D341Med (cell line): ENCODE data around the gene KCNF1.

Experiments
- DNase-seq: peaks from one replicate; pipeline ENCODE4 v3.0.0; 2012; ENCODE audit warnings: low spot score

Gene KCNF1

DNA sequence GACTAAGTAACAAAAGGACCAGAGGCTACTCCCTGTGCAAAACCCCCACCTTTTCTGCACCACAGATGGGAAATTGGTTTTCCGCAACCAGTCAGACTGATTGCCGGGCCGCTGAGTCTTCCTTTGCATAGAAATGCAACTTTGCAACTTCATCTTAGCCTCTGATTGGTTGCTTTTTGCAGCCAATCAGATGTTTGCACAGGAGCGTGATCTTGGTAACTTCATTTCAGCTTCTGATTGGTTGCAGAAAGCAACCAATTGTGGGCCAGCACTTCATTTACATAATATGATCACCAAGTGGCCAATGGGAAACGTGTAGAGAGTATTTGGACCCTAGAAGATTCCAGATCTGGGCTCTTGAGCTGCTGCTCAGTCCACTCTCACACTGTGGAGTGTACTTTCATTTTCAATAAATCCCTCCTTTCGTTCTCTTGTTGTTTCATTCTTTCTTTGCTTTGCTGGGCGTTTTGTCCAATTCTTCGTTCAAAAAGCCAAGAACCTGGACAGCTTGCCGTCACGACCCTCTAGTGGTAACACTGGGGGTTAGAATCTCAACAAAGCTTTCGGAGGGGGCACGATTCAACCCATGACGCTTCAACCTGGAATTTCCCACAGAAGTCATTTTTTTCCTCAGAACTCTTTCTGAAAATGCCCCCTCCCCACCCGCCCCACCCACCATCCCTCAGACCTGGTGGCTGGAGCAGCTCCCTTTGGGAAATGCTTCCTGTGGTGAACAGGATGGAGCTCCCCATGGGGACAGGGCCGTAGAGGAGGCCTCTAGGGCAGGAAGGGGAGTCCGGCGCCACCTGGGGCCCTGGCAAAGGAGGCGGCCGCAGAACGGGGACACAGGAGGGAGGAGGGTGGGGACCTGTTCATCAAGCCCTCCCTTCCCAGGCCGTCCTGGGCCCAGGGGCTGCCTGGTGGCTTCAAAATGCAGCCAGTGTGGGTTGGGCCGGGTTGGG is 31.8 kb upstream of the KCNF1 start:
- DNase-seq, result no peak

DNA sequence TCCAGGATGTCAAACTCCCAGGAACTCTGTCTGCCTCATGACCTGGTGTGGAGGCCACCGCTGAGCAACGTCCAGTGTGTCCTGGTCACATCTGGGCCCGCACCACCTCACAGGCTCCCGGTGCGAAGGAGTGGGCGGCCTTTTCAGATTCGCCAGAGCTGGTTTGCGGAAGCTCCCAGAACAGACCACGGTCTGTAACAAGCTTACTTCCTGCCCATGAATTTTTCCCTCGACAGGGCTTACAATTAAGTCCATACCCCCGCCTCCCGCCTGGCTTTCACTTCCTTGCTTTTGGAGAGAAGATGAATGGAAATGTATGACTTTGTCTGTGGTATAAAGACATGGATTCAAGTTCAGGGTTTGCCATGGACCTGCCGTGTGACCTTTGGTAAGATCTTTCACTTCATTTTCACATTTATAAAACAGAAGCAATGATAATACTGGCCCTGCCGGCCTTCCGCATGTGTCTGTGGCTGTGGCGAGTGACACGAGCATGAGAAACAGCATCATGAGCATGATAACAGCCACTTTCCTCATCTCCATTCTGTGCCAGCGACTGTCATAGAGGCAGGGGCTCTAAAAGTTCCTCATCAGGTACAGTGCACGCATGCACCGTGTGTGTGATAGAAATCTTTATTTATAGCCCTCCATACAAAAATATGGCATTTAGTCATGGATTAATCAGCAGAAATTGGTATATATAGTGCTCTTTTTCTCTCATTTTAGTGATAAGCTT is 31.0 kb upstream of the KCNF1 start:
- no peak for DNase-seq

DNA sequence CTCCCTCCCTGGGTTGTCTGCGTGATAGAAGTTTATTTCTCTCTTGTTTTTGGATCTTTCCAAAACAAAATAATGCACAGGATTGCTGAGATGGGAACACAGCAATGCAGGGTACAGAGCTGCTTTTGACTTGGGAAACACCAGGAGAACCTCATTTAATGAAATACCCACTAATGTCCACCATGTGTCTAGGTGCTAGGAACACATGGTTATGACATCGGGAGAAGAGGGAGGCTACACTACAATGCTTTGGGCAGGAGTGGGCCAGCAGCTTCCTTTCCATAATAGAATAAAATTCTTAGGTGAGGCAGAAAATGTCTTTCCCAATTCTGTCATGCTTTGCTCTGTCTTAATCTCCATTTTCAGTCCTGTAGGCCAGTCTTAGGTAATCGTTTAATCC is 29.2 kb upstream of the KCNF1 start:
- DNase-seq, result no peak

DNA sequence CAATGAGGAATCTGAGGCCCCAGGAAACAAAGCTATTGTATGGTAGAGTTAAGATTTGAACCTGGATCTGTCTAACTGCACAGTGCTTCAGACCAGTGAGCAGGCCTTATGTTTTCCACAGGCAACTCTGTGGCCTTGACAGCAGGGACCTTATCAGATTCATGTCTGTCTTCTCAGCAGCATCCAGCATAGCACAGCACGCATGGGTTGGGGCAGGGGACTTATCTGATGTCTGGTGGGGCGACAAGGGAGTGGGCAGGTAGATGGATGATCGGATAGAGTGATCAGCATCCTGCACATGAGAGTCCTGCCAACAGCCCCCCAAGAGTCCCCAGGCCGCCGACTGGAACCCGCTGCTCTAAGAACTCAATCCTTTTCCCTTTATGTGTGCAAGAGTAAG is 28.7 kb upstream of the KCNF1 start:
- no peak for DNase-seq

DNA sequence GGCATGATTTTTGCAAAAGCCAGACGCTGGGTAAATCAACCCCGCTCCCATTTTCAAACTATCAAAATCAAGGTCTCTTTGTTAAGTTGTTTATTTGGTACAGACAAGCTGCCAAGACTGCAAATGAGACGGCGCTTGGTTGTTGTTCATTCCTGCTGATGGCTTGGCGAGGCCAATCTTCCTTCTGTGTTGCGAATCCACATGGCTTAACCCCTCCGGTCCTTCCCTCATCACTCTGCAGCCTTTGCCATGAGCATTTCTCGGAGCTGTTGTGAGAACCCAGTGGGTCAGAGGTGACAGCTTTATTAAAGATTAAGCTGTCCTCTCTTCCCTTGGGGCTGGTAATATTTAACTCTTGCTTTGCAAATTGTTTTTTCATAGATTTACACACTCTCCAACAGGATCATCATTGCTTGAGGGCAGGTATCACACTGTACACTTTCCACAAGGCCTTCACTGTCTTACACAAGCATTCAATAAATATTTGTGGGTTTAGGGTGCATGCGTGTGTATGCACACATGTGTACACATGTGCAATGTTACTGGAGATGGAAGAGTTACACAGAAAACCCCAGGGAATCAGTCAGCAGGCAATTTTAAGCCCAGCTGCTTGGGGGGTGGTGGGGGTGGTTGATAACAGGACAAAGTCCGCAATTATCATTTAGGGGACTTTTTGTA is 27.8 kb upstream of the KCNF1 start:
- DNase-seq, result no peak

DNA sequence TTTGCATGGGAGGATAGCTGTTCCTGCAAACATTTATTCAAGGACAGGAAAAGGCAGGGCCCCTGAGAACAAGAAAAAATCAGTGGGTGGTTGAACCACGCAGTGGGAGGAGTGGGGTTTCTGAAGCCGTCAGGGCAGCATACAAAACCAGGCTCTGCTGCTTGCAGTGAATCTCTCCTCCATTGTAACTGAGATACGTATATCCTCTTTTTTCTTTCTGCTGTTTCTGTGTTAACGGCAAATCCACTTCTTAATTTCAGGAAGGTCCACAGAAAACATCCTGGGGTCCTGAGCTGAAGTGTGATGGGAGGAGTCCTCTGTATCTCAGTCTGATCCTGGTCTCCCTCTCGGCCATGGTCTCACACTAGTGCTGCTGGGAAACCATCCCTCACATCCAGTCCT is 27.2 kb upstream of the KCNF1 start:
- no peak for DNase-seq

DNA sequence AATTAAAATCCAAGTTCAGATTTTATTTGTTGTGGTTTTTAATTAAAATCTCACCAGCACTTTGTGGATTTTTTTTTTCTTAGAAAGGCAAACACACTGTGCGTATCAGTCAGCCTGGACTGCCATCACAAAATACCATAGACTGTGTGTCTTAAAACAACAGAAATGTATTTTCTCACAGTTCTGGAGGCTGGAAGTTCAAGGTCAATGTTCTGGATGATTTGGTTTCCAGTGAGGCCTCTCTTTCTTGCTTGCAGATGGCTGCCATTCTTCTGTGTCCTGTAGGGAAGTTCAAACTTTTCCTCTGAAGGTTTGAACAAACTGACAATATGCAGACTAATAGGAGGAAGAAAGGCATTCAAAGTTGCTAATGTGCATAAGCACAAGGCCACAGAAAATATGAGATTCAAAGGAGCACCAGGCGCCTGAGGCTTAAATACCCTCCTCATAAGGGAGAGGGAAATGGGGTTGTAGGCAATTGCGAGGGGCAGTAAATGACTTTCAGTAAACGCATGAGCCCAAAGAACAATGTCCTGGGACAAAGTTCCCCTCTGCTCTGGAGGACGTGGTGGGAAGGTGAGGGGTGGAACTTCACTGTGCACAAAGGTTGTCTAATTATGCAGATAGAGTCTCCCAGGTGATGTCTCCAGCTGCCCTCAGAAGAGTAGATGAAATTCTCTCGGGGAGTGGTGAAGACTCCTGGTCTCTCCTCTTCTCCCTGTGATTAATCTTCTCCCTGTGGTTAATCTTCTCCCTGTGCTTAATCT is 26.5 kb upstream of the KCNF1 start:
- no peak for DNase-seq

DNA sequence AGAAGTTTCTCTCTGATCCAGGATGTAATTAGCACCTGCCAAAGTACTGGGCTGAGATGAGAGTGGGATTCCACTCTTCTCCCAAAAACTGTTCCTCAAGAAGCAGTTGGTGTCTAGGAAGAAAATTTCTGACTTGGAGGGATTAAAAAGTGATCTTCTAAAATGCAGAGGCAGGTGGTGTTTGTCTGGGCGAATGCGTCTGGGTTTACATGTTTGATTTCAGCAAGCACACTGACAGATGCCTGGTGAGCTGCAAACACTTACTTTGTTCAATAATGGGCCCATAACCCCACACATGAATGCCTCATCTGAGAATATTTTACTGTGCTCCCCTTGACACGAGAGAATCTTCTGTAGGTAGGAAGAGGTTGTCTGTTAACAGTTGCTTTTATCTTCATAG is 24.3 kb upstream of the KCNF1 start:
- DNase-seq, result no peak

DNA sequence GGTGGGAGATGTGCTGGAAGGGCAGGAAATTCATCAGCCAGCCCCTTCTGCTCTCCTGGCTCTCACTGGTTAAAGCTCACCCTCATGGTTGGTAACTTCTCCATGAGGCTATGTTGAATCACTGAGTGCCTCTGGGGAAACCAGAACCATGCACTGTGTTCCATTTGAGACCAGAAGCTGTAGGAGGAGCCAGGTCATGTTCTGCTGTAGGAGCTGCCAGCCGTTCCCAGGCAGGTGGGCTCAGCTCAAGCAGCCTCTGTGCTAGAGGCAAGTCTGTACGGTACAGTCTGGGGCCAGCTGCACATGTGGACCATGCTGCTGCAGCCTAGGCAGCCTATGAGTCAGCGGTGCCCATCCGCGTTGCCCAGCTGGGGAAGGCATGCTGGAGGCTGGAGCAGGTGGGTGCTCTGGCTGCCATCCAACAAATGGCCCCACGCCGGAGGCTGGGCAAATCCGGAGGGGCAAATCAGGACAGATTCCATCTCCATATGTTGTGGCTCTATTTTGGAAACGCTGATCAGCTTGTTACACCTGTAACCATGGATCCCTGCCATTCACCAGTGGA is 22.0 kb upstream of the KCNF1 start:
- DNase-seq, result peak; percentile 63

DNA sequence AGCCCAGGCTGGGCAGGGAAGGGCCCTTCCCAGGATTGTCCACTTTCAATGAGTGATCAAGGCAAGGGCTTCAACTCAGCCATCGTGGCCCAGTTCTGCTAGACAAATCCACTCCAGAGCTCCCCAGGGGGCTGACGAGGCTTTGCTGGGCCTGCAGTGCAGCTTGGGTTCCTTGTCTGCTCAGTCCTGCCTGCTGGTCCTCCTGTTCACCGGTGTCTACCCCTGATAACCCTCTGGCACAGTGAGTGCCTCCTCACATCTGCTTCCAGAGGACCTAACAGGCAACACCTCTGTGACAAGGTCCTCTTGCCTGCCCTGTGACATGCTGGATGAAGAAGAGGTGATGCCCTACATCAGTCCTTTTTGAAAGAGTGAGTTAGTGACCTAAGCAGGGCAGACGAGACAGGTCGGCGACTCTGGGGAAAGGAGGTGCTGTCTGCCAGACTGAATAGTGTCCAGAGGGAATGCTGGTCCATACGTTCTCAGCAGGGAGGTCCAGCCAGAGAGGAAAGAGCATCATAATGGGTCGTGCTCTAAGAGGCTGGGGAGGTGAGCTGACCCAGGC is 20.9 kb upstream of the KCNF1 start:
- DNase-seq, result no peak

DNA sequence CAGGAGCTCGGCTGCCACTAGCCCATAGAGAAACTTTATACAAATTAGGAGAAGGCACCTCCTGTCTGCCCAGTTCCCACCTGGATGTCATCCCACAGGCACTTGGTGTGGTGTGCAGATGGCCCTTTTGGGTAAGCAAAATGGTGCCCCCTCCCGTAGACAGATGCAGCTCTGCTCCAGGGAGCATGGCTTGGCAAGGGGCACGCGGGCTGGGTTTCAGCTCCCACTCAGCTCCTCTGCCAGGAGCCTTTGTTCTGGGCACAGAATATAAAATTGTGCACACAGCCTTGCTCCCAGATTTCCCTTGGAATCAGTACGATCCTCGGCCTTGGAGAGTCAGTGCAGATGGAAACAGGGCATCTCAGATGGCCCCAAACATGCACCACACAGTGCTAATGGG is 20.3 kb upstream of the KCNF1 start:
- no peak for DNase-seq

DNA sequence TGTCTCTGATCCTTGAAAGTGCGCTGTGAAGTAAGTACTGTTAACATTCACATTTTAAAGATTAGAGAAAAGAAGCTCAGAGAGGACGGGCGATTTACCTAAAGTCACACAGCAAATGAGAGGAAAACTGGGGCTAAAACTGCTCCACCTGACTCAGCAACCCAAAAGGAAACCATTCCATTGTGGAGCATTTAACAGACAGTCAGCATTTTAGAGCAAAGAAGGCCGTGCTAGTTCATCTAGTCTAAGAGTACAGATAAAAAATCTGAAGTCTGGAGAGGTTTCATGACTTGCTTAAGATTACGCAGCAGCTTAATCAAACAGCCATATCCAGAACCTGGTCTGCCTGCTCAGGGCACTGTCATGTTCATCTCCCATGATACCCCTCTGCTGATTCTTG is 19.9 kb upstream of the KCNF1 start:
- DNase-seq, result no peak

DNA sequence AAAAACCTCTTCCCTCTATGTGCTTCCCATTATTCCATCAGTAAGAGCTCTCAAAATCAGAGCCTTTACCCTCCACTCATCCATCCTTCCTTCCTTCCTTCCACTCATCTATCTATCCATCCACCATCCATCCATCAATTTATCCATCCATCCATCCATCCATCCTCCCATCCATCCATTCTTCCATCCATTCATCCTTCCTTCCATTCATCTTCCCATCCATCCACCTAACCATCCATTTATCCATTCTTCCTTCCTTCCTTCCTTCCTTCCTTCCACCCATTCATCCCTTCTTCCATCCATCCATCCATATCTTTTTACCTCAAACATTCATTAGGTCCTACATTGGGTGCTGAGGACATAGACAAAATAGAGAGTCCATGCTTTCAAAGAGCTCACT is 19.4 kb upstream of the KCNF1 start:
- DNase-seq, result no peak

DNA sequence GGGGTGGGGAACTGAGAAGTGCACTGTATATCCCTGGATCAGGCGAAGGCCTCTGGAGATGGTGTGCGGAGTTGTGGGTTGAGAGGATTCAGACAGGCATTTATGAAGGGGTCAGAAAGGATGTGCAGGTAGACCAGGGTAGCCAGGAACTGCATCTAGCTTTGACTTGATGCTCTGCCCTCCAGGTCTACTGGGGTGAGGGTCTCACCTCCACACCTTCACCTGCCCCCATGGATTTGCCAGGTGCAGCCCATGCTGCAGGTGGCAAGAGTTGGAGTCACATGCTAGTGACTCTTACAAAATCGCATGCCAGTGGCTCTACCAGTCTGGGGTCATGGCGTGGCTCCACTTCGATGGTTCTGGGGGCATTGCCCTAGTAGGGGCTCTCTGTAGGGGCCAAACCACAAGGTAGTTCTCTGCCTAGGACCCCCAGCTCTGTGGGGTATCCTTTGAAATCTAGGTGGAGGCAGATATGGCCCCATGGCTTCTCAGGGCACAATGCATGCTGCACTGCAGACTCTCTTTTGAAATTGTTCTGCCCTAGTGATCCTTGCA is 18.9 kb upstream of the KCNF1 start:
- no peak for DNase-seq

DNA sequence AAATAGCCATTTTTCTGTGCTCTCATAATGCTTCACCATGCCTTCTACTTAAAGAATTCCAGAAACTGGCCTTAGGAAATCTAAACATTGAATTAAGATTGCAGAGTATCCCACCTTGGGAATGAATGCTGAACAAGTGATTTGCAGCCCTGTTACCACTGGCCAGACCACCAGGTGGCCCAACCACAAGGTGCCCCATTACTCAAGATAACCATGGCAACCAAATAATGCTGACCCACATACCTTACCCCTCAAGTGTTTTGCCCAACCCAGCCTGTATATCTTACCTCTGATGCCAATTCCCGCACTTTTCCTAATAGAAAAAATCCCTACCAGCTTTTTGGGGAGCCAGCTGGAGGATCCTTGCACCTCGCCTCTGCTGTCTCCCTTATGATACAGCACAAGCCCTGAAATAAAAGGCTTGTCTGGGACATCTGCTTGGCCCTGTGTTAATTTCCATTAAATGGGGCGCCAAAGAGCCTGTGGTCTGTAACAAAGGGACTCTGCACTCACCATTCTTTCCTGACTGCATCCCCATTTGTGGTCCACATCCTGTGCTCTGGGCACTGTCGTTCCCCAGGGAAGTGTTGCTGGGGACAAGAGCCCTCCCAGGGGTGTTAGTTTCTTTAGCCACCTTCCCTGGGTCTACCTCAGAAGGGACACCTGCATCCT is 17.3 kb upstream of the KCNF1 start:
- DNase-seq, result no peak

DNA sequence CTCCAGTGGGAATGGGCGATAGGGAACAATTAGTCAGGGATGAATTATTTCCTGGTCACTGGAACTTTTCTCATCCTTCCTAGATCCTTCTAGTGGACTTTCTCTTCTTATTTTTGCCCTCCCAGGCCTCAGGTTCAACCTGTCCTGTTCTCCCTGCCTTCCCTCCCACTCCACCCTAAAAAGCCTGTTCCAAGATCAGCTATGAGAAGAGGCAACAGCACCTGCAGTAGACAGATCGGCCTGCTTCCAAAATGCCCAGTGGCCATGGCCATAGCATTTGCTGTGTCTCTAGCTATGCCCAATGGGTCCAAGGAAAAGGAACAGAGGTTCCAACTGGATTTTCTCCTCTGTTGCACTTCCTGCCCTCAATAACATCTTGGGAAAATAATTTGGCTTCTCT is 16.5 kb upstream of the KCNF1 start:
- no peak for DNase-seq

DNA sequence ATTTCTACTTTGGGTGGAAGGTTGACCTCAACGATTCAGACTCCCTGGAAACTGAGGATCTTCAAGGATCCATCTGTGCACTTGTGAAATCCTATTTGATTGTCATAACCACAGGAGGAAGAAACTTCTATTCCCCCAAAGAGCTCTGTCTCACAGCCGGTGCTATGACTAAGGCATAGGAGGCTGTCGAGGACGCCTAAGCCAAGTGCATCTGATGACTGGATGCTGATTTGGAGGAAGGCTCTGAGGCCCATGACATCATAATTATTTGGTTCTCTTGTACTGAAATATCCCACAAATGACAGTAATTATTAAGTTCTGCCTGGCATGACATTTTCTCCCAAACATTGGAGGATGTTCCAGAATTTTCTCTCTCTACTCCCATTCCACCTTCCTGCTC is 13.8 kb upstream of the KCNF1 start:
- no peak for DNase-seq

DNA sequence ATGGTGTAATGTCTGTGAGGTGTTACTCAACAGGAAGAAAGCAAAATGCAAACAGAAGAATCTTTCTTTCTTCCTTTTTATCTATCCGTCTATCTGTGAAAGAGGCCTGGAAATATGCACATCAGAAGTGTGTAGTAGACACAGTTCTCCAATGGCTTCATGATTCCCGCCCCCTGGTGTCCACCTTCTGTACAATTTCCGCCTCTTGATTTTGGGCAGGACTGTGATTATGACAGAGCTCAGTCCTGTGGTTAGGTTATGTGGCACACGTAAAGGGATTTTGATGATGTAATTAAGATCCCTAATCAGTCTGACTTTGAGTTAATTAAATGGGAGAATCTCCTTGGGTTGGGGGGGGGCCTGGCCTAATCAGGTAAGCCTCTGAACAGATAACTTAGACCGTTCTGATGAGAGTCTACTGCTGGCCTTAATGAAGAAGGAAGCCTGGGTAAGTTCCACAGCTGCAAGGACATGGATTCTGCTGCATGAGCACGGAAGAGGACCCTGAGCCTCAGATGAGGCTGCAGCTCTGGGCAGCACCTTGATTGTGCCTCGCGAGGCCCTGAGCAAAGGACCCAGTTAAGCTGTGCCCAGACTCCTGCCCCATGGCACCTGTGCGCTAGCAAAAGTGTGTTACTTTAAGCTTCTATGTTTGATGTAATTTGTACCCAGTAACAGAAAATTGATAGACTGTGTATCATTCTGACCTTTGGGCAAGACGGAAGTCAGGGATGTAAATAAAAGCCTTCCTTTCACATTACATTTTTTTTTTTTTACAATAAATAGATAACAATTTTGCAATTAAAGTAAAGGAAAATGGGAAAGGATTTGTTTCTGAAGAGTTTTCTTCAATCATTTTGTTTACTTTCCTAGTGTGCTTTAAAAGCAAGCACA is 11.3 kb upstream of the KCNF1 start:
- peak; percentile 72 for DNase-seq

DNA sequence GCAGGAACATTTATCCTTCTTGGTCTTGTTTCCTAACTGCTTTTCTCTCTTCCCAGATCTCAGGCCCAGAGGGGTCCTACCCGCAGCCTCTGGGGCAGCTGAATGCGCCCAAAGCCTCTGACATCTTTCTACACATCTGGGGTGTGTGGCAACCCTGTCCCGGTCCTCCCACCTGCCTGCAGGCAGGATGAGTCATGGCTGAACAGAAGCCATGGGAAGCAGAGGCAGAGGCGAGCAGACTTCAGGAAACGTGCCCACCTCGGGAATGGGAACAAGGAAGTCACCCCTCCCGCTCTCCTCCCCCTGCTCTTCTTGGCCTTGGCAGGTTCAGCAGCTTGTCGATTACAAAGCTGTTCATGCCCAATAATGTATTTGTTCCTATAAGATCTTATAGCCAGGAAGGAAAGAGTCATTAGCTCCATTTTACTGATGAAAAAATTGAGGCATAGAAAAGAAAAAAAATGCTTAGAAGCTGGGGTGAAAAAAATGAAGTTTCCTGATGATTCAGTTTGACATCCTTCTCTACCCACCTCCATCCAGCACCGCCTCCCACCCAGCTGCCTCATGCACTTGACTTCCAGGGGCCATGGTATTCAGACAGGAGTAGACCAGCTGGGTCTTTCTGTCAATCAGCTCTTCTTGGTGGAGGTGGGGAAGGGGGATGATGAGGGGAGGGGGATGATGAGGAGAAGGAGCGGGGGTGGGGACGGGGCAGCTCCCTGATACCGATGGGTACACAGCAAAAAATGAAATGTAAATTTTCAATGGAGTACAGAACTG is 10.4 kb upstream of the KCNF1 start:
- DNase-seq, result peak; percentile 8
